ENCODE data around the gene MYO9B. TPM values are rescaled to one million over a fixed set of nuclear protein-coding genes. Genes with fewer than 3 reads are reported as not detected.

MYO9B gene
- total and polyA plus RNA-seq, 2 of the 13 experiments (the other 11 are each of a cell fraction or from before 2014, with no cell fraction given), result 18.0 to 18.3 TPM

- TF ChIP-seq ZNF784 (CRISPR knock-in tag; IDR thresholded peaks at IDR 0.05; ENCODE audit: borderline replicate concordance) (0 out of 2 replicates have a peak, but pooled peaks have one; percentile 49), TBL1XR1 (IDR thresholded peaks at IDR 0.05; ENCODE audit: borderline replicate concordance, low read length, partially characterized antibody) (no peak), ZNF687 (CRISPR knock-in tag; IDR thresholded peaks at IDR 0.05) (peak; percentile 76), ETV5 (CRISPR knock-in tag; IDR thresholded peaks at IDR 0.05; ENCODE audit: borderline replicate concordance) (peak; percentile 81; the same call in 1 of the 2 replicates), HOXA3 (CRISPR knock-in tag; IDR thresholded peaks at IDR 0.05) (peak; percentile 26; the same call in 1 of the 2 replicates), ZNF615 (CRISPR knock-in tag; IDR thresholded peaks at IDR 0.05; ENCODE audit: borderline replicate concordance) (no peak), IRF2 (CRISPR knock-in tag; IDR thresholded peaks at IDR 0.05) (0 out of 2 replicates have a peak, but pooled peaks have one; percentile 22), ZNF850 (CRISPR knock-in tag; conservative IDR thresholded peaks at IDR 0.05) (no peak), ELK4 (CRISPR knock-in tag; IDR thresholded peaks at IDR 0.05; ENCODE audit: borderline replicate concordance) (no peak), TIGD3 (CRISPR knock-in tag; IDR thresholded peaks at IDR 0.05; ENCODE audit: borderline replicate concordance) (no peak), ZNF652 (CRISPR knock-in tag; IDR thresholded peaks at IDR 0.05; ENCODE audit: borderline replicate concordance, low read depth) (no peak), ZNF331 (CRISPR knock-in tag; IDR thresholded peaks at IDR 0.05) (peak; percentile 40; the same call in 1 of the 2 replicates), POLR2G (IDR thresholded peaks at IDR 0.05; ENCODE audit: low read depth, low read length) (peak; percentile 36; the same call in 1 of the 2 replicates), HOXA9 (CRISPR knock-in tag; IDR thresholded peaks at IDR 0.05; ENCODE audit: borderline replicate concordance) (no peak), ZNF605 (CRISPR knock-in tag; IDR thresholded peaks at IDR 0.05) (peak; percentile 39; the same call in 1 of the 2 replicates), ZNF12 (CRISPR knock-in tag; IDR thresholded peaks at IDR 0.05) (0 out of 2 replicates have a peak, but pooled peaks have one; percentile 22)
These were observed 59.6 kb downstream of the MYO9B start (continued) for GRCh38 chr19:17135001-17135853.
